Liver (tissue), 9 donors: Measurements from ENCODE around the gene S100A1. TPM values are rescaled to one million over a fixed set of nuclear protein-coding genes. Genes with fewer than 3 reads are reported as not detected.

Source experiments
- DNase-seq: peaks from one replicate; pipeline ENCODE4 v3.0.0-alpha.2; 2017; ENCODE audit warnings: low spot score
- H3K27ac ChIP-seq, 2 donors: one replicate each; pipeline ENCODE4 v1.7.0; 2013; ENCODE audit warnings: inconsistent platforms in 2 of 2, low read length in 2 of 2, control low read depth in 1 of 2, low read depth in 1 of 2, mild to moderate bottlenecking in 1 of 2
- H3K27me3 ChIP-seq, 4 donors: one replicate each; pipeline versions ENCODE4 v1.6.1 to v1.7.0; 2013; ENCODE audit warnings: low read length in 3 of 4, inconsistent platforms in 1 of 4, mild to moderate bottlenecking in 1 of 4, moderate library complexity in 1 of 4; ENCODE audit not compliant: control insufficient read depth in 4 of 4, insufficient read depth in 4 of 4
- H3K36me3 ChIP-seq, 4 donors: one replicate each; pipeline versions ENCODE4 v1.6.1 to v1.7.0; 2013; ENCODE audit warnings: low read length in 3 of 4, mild to moderate bottlenecking in 3 of 4, low read depth in 1 of 4, moderate library complexity in 1 of 4; ENCODE audit not compliant: control insufficient read depth in 4 of 4, insufficient read depth in 3 of 4
- H3K4me1 ChIP-seq, 4 donors: one replicate each; pipeline versions ENCODE4 v1.6.1 to v1.7.0; 2013; ENCODE audit warnings: low read length in 3 of 4, mild to moderate bottlenecking in 3 of 4, moderate library complexity in 1 of 4; ENCODE audit not compliant: control insufficient read depth in 4 of 4, insufficient read depth in 4 of 4
- H3K4me3 ChIP-seq, 3 donors: one replicate each; pipeline versions ENCODE4 v1.6.1 to v1.7.0; 2013; ENCODE audit warnings: low read length in 3 of 3, control low read depth in 1 of 3, low read depth in 1 of 3, mild to moderate bottlenecking in 1 of 3
- H3K9ac ChIP-seq, 2 donors: one replicate each; pipeline ENCODE4 v1.7.0; 2013; ENCODE audit warnings: low read length in 2 of 2, mild to moderate bottlenecking in 2 of 2, moderate library complexity in 2 of 2, control low read depth in 1 of 2, low read depth in 1 of 2
- H3K9me3 ChIP-seq, 4 donors: one replicate each; pipeline versions ENCODE4 v1.6.1 to v1.7.0; 2013; ENCODE audit warnings: low read length in 3 of 4; ENCODE audit not compliant: control insufficient read depth in 4 of 4
- FOXA2 ChIP-seq: IDR thresholded peaks from 2 replicates; pipeline ENCODE4 v1.6.1; 2016; ENCODE audit warnings: antibody characterized with exemption
- GABPA ChIP-seq, 2 donors: IDR thresholded peaks in 1 of 2; conservative IDR thresholded peaks in 1 of 2; 2 replicates each; pipeline ENCODE4 v1.6.1; 2016; ENCODE audit warnings: antibody characterized with exemption in 2 of 2, mild to moderate bottlenecking in 1 of 2, moderate library complexity in 1 of 2
- HNF4G ChIP-seq: IDR thresholded peaks from 2 replicates; pipeline ENCODE4 v1.6.1; 2016; ENCODE audit warnings: antibody characterized with exemption
- RXRA ChIP-seq, 2 donors: IDR thresholded peaks; 2 replicates each; pipeline ENCODE4 v1.6.1; 2017 to 2018; ENCODE audit warnings: antibody characterized with exemption in 2 of 2, mild to moderate bottlenecking in 1 of 2
- TAF1 ChIP-seq: conservative IDR thresholded peaks from 2 replicates; pipeline ENCODE4 v1.6.1; 2016; ENCODE audit warnings: antibody characterized with exemption, mild to moderate bottlenecking
- WGBS: extraction: QIAGEN DNeasy Blood & Tissue Kit; methylation state at CpG from one replicate; pipeline ENCODE4 v1.1.7; 2013; 5-methylcytosine and 5-hydroxymethylcytosine counted together
- polyA plus RNA-seq, 2 donors: library from polyadenylated mRNA; stranded (reverse) in 1 of 2; unstranded in 1 of 2; fragments of 200-250 nt in 1 of 2; fragments of >200 nt in 1 of 2; fragmentation: Nextera tagmentation in 1 of 2; extraction: Ambion mirVana in 1 of 2; gene quantifications; one replicate each; pipeline versions ENCODE4 v1.2.1 to v1.2.3, GENCODE V29; 2013 to 2015
- total RNA-seq, 2 donors: library from RNA; depleted of rRNA; stranded (reverse); fragments of >200 nt; gene quantifications; one replicate each; pipeline ENCODE4 v1.2.3, GENCODE V29; 2014
- TF ChIP-seq, protein P1 (sequence below): IDR thresholded peaks from 2 replicates; pipeline ENCODE4 v1.6.1; 2016; ENCODE audit warnings: antibody characterized with exemption, mild to moderate bottlenecking
- TF ChIP-seq, protein P2 (sequence below): IDR thresholded peaks from 2 replicates; pipeline ENCODE4 v1.6.1; 2016; ENCODE audit warnings: antibody characterized with exemption
- TF ChIP-seq, protein P3 (sequence below): fragments of 150-350 bp; IDR thresholded peaks from 2 replicates; pipeline ENCODE4 v1.5.1; 2017; ENCODE audit warnings: improper control_type of control experiment, low read depth, low read length; ENCODE audit not compliant: missing input control
- donor health status: healthy.
- donor health status: healthy.
- donor health status: healthy.
- donor health status: healthy.
- donor health status: healthy.

Gene S100A1
- total and polyA plus RNA-seq, 4 donors: 0.21 to 0.33 (median 0.29) TPM

DNA sequence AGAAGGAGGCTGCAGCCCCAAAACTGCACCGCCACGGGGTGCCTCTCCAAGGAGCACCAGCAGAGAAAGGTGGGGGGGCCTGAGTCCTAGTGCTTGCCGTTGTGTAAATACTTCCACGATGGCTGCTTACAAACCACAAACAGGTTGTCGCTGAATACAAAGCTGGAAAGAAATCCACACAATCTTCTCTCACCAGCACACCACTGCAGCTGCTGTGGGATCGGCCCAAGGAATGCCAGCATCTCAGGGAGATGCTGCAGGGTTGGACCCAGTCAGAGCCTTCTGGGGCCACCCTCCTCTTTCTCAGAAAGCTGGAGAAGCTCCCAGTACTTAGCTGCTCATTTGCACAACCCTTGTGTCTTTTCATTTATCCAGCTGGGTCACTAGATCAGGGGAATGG is 9.1 kb upstream of the S100A1 start:
- DNase-seq: no peak
- WGBS: 96% methylated on average over 6 of the region's 6 CpGs
- Histone ChIP-seq H3K4me1 (peaks cover 6 to 28% (median 17%) of the 10 kb centered on the region in 4 donors), H3K4me3 (no peak overlapping the region), H3K36me3 (no peaks in the 10 kb centered on the region), H3K9ac (no peak overlapping the region), H3K27ac (no peak overlapping the region), H3K9me3 (no peaks in the 10 kb centered on the region), H3K27me3 (no peaks in the 10 kb centered on the region)
- no peak for TF ChIP-seq GABPA (IDR thresholded peaks at IDR 0.05 in 1 of 2, conservative IDR thresholded peaks at IDR 0.05 in 1 of 2)

DNA sequence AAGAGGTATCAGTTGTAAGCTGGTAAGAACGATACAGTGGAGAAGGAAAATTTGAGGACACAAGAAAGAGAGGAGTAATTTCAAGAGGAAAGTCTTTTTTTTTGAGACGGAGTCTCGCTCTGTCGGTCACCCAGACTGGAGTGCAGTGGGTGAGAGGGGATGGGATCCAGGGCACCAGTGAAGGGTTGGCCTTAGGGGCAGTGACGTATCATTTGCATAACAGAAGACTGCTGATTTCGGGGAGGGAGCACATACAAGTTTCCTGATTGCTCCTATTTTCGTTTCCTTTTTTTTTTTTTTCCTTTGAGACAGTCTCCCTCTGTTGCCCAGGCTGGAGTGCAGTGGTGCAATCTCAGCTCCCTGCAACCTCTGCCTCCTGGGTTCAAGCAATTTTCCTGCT is 5.1 kb upstream of the S100A1 start:
- Histone ChIP-seq H3K27ac (no peak overlapping the region), H3K9ac (no peak overlapping the region)
- 72% methylated on average over 7 of the region's 7 CpGs for WGBS

DNA sequence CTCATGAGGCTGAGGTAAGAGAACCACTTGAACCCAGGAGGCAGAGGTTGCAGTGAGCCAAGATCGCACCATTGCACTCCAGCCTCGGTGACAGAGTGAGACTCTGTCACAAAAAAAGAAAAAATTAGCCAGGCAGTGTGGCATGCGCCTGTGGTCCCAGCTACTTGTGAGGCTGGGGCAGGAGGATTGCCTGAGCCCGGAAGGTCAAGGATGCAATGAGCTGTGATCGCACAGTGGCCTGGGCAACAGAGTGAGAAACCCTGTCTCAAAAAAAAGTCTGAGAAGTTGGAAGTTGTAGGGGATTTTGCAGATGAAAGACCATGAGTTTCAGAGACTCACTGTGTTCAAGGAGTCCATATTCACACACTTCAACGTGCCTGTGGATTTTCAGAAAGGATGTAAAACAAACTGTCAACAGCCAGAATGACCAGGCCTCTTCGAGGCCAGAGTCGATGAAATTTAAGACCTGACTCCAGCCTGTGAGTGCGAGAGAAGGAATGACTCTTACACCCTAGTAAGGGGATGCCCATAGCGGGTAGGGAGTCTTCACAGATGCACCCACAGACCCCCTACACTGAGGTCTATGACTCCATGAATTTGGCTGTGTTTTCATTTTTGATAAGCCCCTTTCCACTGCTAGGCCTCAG is 3.1 kb upstream of the S100A1 start:
- no peaks in the 10 kb centered on the region for H3K36me3 ChIP-seq
- H3K9me3 ChIP-seq: no peaks in the 10 kb centered on the region
- no peak overlapping the region for H3K9ac ChIP-seq
- TF ChIP-seq HNF4G (no peak), TAF1 (no peak), GABPA (IDR thresholded peaks at IDR 0.05 in 1 of 2, conservative IDR thresholded peaks at IDR 0.05 in 1 of 2) (no peak), FOXA2 (no peak), RXRA (IDR thresholded peaks at IDR 0.05) (no peak)
- TF ChIP-seq, protein P1, sequence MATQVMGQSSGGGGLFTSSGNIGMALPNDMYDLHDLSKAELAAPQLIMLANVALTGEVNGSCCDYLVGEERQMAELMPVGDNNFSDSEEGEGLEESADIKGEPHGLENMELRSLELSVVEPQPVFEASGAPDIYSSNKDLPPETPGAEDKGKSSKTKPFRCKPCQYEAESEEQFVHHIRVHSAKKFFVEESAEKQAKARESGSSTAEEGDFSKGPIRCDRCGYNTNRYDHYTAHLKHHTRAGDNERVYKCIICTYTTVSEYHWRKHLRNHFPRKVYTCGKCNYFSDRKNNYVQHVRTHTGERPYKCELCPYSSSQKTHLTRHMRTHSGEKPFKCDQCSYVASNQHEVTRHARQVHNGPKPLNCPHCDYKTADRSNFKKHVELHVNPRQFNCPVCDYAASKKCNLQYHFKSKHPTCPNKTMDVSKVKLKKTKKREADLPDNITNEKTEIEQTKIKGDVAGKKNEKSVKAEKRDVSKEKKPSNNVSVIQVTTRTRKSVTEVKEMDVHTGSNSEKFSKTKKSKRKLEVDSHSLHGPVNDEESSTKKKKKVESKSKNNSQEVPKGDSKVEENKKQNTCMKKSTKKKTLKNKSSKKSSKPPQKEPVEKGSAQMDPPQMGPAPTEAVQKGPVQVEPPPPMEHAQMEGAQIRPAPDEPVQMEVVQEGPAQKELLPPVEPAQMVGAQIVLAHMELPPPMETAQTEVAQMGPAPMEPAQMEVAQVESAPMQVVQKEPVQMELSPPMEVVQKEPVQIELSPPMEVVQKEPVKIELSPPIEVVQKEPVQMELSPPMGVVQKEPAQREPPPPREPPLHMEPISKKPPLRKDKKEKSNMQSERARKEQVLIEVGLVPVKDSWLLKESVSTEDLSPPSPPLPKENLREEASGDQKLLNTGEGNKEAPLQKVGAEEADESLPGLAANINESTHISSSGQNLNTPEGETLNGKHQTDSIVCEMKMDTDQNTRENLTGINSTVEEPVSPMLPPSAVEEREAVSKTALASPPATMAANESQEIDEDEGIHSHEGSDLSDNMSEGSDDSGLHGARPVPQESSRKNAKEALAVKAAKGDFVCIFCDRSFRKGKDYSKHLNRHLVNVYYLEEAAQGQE: no peak
- TF ChIP-seq, protein P2, sequence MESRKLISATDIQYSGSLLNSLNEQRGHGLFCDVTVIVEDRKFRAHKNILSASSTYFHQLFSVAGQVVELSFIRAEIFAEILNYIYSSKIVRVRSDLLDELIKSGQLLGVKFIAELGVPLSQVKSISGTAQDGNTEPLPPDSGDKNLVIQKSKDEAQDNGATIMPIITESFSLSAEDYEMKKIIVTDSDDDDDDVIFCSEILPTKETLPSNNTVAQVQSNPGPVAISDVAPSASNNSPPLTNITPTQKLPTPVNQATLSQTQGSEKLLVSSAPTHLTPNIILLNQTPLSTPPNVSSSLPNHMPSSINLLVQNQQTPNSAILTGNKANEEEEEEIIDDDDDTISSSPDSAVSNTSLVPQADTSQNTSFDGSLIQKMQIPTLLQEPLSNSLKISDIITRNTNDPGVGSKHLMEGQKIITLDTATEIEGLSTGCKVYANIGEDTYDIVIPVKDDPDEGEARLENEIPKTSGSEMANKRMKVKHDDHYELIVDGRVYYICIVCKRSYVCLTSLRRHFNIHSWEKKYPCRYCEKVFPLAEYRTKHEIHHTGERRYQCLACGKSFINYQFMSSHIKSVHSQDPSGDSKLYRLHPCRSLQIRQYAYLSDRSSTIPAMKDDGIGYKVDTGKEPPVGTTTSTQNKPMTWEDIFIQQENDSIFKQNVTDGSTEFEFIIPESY: no peak
- TF ChIP-seq, protein P3, sequence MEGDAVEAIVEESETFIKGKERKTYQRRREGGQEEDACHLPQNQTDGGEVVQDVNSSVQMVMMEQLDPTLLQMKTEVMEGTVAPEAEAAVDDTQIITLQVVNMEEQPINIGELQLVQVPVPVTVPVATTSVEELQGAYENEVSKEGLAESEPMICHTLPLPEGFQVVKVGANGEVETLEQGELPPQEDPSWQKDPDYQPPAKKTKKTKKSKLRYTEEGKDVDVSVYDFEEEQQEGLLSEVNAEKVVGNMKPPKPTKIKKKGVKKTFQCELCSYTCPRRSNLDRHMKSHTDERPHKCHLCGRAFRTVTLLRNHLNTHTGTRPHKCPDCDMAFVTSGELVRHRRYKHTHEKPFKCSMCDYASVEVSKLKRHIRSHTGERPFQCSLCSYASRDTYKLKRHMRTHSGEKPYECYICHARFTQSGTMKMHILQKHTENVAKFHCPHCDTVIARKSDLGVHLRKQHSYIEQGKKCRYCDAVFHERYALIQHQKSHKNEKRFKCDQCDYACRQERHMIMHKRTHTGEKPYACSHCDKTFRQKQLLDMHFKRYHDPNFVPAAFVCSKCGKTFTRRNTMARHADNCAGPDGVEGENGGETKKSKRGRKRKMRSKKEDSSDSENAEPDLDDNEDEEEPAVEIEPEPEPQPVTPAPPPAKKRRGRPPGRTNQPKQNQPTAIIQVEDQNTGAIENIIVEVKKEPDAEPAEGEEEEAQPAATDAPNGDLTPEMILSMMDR: no peak
- H3K4me1 ChIP-seq: peaks cover 4 to 19% (median 10%) of the 10 kb centered on the region in 4 donors
- 90% methylated on average over 10 of the region's 10 CpGs for WGBS
- DNase-seq: no peak
- H3K27ac ChIP-seq: no peak overlapping the region
- H3K27me3 ChIP-seq: no peaks in the 10 kb centered on the region
- H3K4me3 ChIP-seq: no peak overlapping the region

More for the DNA sequence above, 5.1 kb upstream of the S100A1 start:
- Histone ChIP-seq H3K4me3 (no peak overlapping the region), H3K27me3 (no peaks in the 10 kb centered on the region), H3K36me3 (no peaks in the 10 kb centered on the region), H3K4me1 (peaks cover 4 to 19% (median 10%) of the 10 kb centered on the region in 4 donors), H3K9me3 (no peaks in the 10 kb centered on the region)
- DNase-seq: no peak
- peak in 1 of 2 donors; percentile 30 for TF ChIP-seq RXRA (IDR thresholded peaks at IDR 0.05)
- TF ChIP-seq, protein P1: no peak
